Measurements from ENCODE around the gene SCARF1. TPM values are rescaled to one million over a fixed set of nuclear protein-coding genes. Genes with fewer than 3 reads are reported as not detected.

The SCARF1 gene
- total and polyA plus RNA-seq, 4 experiments from 2014 or later: 0.21 to 1.6 (median 1.6) TPM; not detected in 1

DNA sequence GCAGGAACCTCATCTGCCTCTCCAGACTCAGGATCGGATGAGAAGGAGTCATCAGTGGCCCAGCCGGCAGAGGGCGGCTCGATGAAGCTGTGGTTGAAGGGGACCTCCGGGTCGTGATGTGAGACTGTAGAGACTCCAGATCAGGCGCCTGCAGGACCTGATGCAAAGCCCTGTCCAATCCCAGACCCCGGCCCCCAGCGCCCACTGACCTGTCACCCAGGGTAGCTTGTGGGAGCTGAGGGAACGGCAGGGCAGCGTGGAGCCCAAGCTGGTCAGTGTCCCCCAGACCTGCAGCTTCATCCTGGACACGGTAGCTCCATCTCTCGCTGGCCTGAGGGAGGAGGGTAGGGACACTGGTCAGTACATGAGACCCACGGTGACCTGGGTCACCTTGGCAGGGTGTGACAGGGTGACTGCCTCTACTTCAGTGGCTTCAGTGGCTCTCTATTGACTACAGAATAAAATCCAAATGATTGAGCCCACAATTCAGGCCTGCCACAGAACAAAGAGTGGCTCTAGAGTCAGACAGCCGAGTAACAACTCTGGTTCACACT lies 8.7 kb downstream of the SCARF1 start:
- DNase-seq: no peak
- no peaks in the 10 kb centered on the region for H3K27me3 Mint-ChIP-seq
- Histone ChIP-seq H3K4me1 (ENCODE audit: insufficient read depth, low read length) (no peaks in the 10 kb centered on the region), H3K27ac (ENCODE audit: low read depth, low read length) (no peak overlapping the region), H3K27me3 (ENCODE audit: insufficient read depth, low read length) (no peaks in the 10 kb centered on the region), H3K4me3 (ENCODE audit: low read length in 2 of 2) (no peak overlapping the region), H3K9me3 (ENCODE audit: control insufficient read depth in 1 of 2, low read length in 2 of 2) (no peaks in the 10 kb centered on the region), H3K36me3 (ENCODE audit: insufficient read depth, low read length) (no peaks in the 10 kb centered on the region)
- H3K9me3 Mint-ChIP-seq: no peaks in the 10 kb centered on the region
- CTCF ChIA-PET (ENCODE audit: partially characterized antibody): interaction anchor here (1.3 to 1.8 kb wide), 2 partner anchors 8 to 12 kb away, joined by 4 read pairs; partner anchors contain the start of gene SLC43A2
- no peak overlapping the region for H3K4me3 Mint-ChIP-seq
- POLR2A ChIA-PET (ENCODE audit: partially characterized antibody): interaction anchor here (0.6 kb wide), 1 partner anchor 12 kb away, joined by 3 read pairs; the partner anchor contains the start of gene RILP
- H3K36me3 Mint-ChIP-seq: no peaks in the 10 kb centered on the region
- peaks cover 0 to 4% (median 2%) of the 10 kb centered on the region in 4 donors for H3K4me1 Mint-ChIP-seq
- intact Hi-C loops (cut with micrococcal nuclease): no loop called here
- peak overlapping the region in 1 of 7 donors; percentile 37 for H3K27ac Mint-ChIP-seq

DNA sequence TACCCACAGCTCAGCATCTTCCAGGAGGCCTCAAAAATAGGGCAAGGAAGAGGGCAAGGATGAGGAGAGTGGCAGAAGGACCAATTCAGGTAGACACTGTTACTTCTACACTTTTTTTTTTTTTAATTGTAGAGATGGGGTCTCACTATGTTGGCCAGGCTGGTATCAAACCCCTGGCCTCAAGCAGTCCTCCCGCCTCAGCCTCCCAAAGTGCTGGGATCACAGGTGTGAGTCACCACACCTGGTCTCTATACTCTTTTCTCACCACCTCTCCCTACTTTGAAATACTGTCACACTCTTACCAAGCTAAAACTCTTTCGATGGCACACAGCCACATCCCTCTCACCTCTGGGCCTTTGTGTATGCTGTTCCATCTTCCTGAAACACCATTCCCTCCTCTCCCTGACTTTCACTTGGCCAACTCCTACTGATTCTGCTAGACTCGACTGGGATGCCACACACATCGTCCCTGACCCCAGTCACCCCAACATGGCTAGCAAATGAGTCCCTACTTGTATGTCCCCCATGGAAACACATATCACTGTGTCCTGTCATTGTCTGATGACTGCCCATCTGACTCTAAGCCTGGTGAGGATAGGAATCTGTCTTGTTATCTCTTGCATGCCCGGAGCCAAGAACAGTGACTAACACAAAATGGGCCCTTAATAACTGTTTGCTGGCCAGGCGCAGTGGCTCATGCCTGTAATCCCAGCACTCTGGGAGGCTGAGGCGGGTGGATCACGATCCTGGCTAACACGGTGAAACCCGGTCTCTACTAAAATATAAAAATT lies 9.7 kb downstream of the SCARF1 start:
- no peaks in the 10 kb centered on the region for H3K27me3 ChIP-seq (ENCODE audit: insufficient read depth, low read length)
- no peaks in the 10 kb centered on the region for H3K4me1 ChIP-seq (ENCODE audit: insufficient read depth, low read length)
- intact Hi-C loops (cut with micrococcal nuclease): no loop called here
- Mint-ChIP-seq H3K36me3 (no peaks in the 10 kb centered on the region), H3K4me1 (peaks cover 0 to 1% (median under 1%) of the 10 kb centered on the region in 4 donors), H3K27ac (peak overlapping the region in 2 of 7 donors; percentile 36 to 67), H3K27me3 (no peaks in the 10 kb centered on the region), H3K9me3 (no peaks in the 10 kb centered on the region), H3K4me3 (no peak overlapping the region)
- H3K27ac ChIP-seq (ENCODE audit: low read depth, low read length): no peak overlapping the region
- H3K36me3 ChIP-seq (ENCODE audit: insufficient read depth, low read length): no peaks in the 10 kb centered on the region
- no peaks in the 10 kb centered on the region for H3K9me3 ChIP-seq (ENCODE audit: control insufficient read depth in 1 of 2, low read length in 2 of 2)
- ChIA-PET POLR2A (ENCODE audit: partially characterized antibody) (no interaction called here), CTCF (ENCODE audit: partially characterized antibody) (interaction anchor here (1.3 kb wide), 1 partner anchor 13 kb away, joined by 4 read pairs; no protein-coding TSS in a partner anchor)
- DNase-seq: no peak
- H3K4me3 ChIP-seq (ENCODE audit: low read length in 2 of 2): no peak overlapping the region

DNA sequence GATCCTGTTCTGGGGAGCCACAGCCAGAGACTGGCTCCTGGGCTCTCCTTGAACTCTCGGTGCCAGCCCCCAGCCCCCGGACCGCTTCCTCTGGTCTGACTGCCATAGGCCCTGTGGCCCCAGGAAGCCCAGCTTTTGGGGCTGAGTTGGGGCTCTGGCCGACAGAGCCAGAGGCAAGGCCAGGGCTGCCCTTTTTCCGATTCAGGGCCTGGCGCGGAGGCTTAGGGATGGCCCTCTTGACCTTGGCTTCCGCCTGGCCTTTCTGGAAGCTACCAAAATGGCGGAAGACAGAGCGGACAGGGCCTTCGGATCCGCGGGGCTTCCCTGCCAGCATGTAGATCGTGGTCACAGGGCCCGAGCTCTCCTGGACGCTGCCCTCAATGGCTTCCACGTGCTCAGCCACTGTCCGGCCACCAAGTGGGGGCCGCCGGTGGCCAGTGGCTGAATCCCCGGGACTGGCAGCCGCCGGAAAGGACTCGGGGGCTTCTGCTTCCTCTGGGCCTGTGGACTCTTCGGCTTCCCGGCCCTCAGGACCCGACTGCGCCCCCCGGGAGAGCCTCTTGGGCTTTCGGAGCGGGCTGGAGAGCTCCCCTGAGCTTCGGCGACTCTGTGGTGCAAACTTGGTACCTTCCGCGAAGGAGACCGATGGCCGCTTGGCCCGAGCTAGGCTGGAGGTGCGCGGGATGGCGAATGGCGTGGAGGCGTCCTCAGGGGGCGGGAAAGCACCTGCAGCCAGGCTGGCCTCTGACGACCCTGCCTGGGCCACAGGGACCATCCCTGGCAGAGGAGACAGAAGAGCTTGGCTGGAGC lies 10.5 kb downstream of the SCARF1 start:
- peaks cover 0 to 1% of the 10 kb centered on the region in 2 donors for H3K27me3 Mint-ChIP-seq
- H3K27ac Mint-ChIP-seq: no peak overlapping the region
- ChIA-PET POLR2A (ENCODE audit: partially characterized antibody) (no interaction called here), CTCF (ENCODE audit: partially characterized antibody) (no interaction called here)
- Histone ChIP-seq H3K4me3 (ENCODE audit: low read length in 2 of 2) (no peak overlapping the region), H3K27me3 (ENCODE audit: insufficient read depth, low read length) (no peaks in the 10 kb centered on the region), H3K9me3 (ENCODE audit: control insufficient read depth in 1 of 2, low read length in 2 of 2) (no peaks in the 10 kb centered on the region), H3K4me1 (ENCODE audit: insufficient read depth, low read length) (peaks cover 1% of the 10 kb centered on the region), H3K27ac (ENCODE audit: low read depth, low read length) (no peak overlapping the region), H3K36me3 (ENCODE audit: insufficient read depth, low read length) (no peaks in the 10 kb centered on the region)
- H3K4me3 Mint-ChIP-seq: no peak overlapping the region
- DNase-seq: no peak
- no peaks in the 10 kb centered on the region for H3K36me3 Mint-ChIP-seq
- intact Hi-C loops (cut with micrococcal nuclease): no loop called here
- H3K9me3 Mint-ChIP-seq: no peaks in the 10 kb centered on the region
- peaks cover 2 to 7% (median 4%) of the 10 kb centered on the region in 4 donors for H3K4me1 Mint-ChIP-seq

DNA sequence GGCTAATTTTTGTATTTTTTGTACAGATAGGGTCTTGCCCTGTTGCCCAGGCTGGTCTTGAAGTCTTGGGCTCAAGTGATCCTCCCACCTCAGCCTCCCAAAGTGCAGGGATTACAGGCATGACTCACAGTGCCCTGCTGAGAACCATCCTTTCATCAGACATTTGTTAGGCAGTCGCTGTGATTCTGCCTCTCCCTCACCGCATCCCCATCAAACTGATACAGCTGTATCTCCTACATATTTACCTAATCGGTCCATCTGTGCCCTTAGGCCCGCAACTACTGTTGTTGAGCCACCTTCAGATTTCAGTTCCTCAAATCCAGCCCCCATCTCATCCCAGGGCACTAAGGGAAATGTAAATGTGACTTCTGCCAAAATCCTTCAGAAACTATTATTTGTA lies 14.9 kb downstream of the SCARF1 start:
- ChIA-PET CTCF (ENCODE audit: partially characterized antibody) (interaction anchor here (0.6 to 4.1 kb wide), 20 partner anchors 10 to 394 kb away, joined by 3 to 21 read pairs (median 4); partner anchors contain the start of genes INPP5K, PITPNA, RILP and RTN4RL1), POLR2A (ENCODE audit: partially characterized antibody) (interaction anchor here (0.6 to 3.3 kb wide), 8 partner anchors 8 to 269 kb away, joined by 3 to 22 read pairs (median 5); partner anchors contain the start of genes INPP5K, RILP and YWHAE)
- intact Hi-C loops (cut with micrococcal nuclease): no loop called here
- Histone ChIP-seq H3K9me3 (ENCODE audit: control insufficient read depth in 1 of 2, low read length in 2 of 2) (no peaks in the 10 kb centered on the region), H3K4me3 (ENCODE audit: low read length in 2 of 2) (no peak overlapping the region), H3K36me3 (ENCODE audit: insufficient read depth, low read length) (no peaks in the 10 kb centered on the region), H3K27ac (ENCODE audit: low read depth, low read length) (no peak overlapping the region), H3K27me3 (ENCODE audit: insufficient read depth, low read length) (peaks cover 8% of the 10 kb centered on the region), H3K4me1 (ENCODE audit: insufficient read depth, low read length) (peaks cover 22% of the 10 kb centered on the region)
- no peaks in the 10 kb centered on the region for H3K9me3 Mint-ChIP-seq
- peak overlapping the region; percentile 13 to 85 (median 72) for H3K4me3 Mint-ChIP-seq
- peaks cover 3 to 27% (median 12%) of the 10 kb centered on the region in 4 donors for H3K4me1 Mint-ChIP-seq
- H3K36me3 Mint-ChIP-seq: peaks cover 0 to 6% of the 10 kb centered on the region in 2 donors
- H3K27ac Mint-ChIP-seq: peak overlapping the region in 2 of 7 donors; percentile 46 to 78
- peaks cover 1% of the 10 kb centered on the region in 2 donors for H3K27me3 Mint-ChIP-seq
- DNase-seq: no peak

DNA sequence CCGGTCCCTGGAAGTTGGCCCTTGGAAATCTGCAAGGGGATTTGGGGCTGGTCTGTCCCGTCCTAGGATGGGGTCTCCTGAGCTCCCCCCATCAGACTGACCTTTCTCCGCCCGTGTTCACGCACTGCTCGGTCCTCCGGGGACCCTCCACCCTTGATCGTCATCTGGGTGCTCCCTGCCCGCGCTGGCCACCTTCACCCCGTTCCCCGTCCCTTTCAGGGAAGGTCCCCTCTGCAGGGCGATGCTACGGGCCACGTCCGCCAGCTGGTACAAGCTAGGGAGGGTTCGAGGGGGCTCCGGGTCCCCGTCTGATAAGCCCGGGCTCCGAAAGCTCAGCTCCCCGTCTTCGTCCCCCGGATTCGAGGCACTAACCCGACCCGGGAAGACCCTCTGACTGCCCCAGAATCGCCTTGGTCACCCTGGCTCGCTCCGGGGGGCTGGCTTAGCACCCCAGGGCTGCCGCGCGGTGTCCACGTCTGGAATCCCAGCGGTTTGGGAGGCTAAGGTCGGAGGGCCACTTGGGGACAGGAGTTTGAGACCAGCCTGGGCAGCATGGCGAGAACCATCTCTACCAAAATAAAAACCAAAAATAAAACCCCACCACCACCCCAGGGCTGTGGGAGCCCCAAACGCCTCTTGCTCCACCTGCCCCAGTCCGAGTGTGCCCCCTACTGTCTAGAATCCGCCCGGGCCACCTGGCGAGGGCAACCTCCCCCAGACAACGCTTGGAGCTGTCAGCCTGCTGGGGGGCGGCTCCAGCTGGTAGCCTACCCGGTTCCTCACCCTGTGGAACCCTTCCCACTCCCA lies 15.8 kb downstream of the SCARF1 start:
- peaks cover 22% of the 10 kb centered on the region for H3K4me1 ChIP-seq (ENCODE audit: insufficient read depth, low read length)
- H3K9me3 ChIP-seq (ENCODE audit: control insufficient read depth in 1 of 2, low read length in 2 of 2): no peaks in the 10 kb centered on the region
- H3K4me3 Mint-ChIP-seq: peak overlapping the region; percentile 79 to 92 (median 80)
- peak overlapping the region; percentile 57 to 73 for H3K4me3 ChIP-seq (ENCODE audit: low read length in 2 of 2)
- H3K27me3 ChIP-seq (ENCODE audit: insufficient read depth, low read length): peaks cover 8% of the 10 kb centered on the region
- H3K27ac Mint-ChIP-seq: peak overlapping the region; percentile 36 to 93 (median 69)
- peak overlapping the region; percentile 44 for H3K27ac ChIP-seq (ENCODE audit: low read depth, low read length)
- ChIA-PET CTCF (ENCODE audit: partially characterized antibody) (interaction anchor here (0.6 to 4.1 kb wide), 21 partner anchors 8 to 395 kb away, joined by 3 to 21 read pairs (median 4); partner anchors contain the start of genes INPP5K, PITPNA, RILP and RTN4RL1), POLR2A (ENCODE audit: partially characterized antibody) (interaction anchor here (0.6 to 3.3 kb wide), 11 partner anchors 9 to 268 kb away, joined by 3 to 22 read pairs (median 4); partner anchors contain the start of genes INPP5K, RILP, SCARF1 and YWHAE)
- no peaks in the 10 kb centered on the region for H3K9me3 Mint-ChIP-seq
- intact Hi-C loops (cut with micrococcal nuclease): loop anchor here (2.0 to 5.0 kb wide), 2 partner anchors 113 to 172 kb away; partner anchors contain the start of genes CRK and INPP5K
- H3K4me1 Mint-ChIP-seq: peaks cover 3 to 27% (median 12%) of the 10 kb centered on the region in 4 donors
- DNase-seq: peak; percentile 56 to 73 (median 62)
- peaks cover 0 to 6% of the 10 kb centered on the region in 2 donors for H3K36me3 Mint-ChIP-seq
- peaks cover 1% of the 10 kb centered on the region in 2 donors for H3K27me3 Mint-ChIP-seq
- no peaks in the 10 kb centered on the region for H3K36me3 ChIP-seq (ENCODE audit: insufficient read depth, low read length)
